ENCODE data around the gene UBXN10.

GRCh38 chr1:20192871-20193411 is 7.0 kb downstream of the UBXN10 start:
- TF ChIP-seq CTCF (IDR thresholded peaks at IDR 0.05) (no peak), POLR2A (IDR thresholded peaks at IDR 0.05) (no peak), EP300 (IDR thresholded peaks at IDR 0.05) (no peak)
